GM18951 (cell line): ENCODE measurements around the gene HMX1.

Source experiments
- POLR2A ChIP-seq: IDR thresholded peaks from 4 replicates; pipeline ENCODE4 v1.6.1; 2011; ENCODE audit warnings: mild to moderate bottlenecking; ENCODE audit not compliant: insufficient read length, insufficient read depth; ENCODE audit errors: extremely low read depth
- in situ Hi-C: fragments of 300-500 bp; cut with MboI; formaldehyde crosslinking; loops from one replicate; pipeline ENCODE4 v1.12.0; 2022; ENCODE audit warnings: low sequenced_read_pairs, mixed read lengths, inconsistent platforms; ENCODE audit not compliant: unreplicated experiment

HMX1 gene

GRCh38 chr4:8913858-8914460 is 42.3 kb upstream of the HMX1 start:
- no peak for TF ChIP-seq POLR2A
- in situ Hi-C loops: no loop called here

- in situ Hi-C loops: no loop called here
- TF ChIP-seq POLR2A: no peak
Measured at GRCh38 chr4:8913121-8913857, 41.6 kb upstream of the HMX1 start.

- in situ Hi-C loops: no loop called here
- TF ChIP-seq POLR2A: no peak
Measured at GRCh38 chr4:8912506-8912905, 40.9 kb upstream of the HMX1 start.

GRCh38 chr4:8912089-8912455 is 40.4 kb upstream of the HMX1 start:
- in situ Hi-C loops: no loop called here
- no peak for TF ChIP-seq POLR2A

GRCh38 chr4:8911316-8912088 is 39.9 kb upstream of the HMX1 start:
- in situ Hi-C loops: no loop called here
- TF ChIP-seq POLR2A: no peak

GRCh38 chr4:8910822-8911315 is 39.2 kb upstream of the HMX1 start:
- in situ Hi-C loops: no loop called here
- TF ChIP-seq POLR2A: no peak

- in situ Hi-C loops: no loop called here
- no peak for TF ChIP-seq POLR2A
Measured at GRCh38 chr4:8910100-8910821, 38.6 kb upstream of the HMX1 start.

GRCh38 chr4:8909548-8909947 is 37.9 kb upstream of the HMX1 start:
- no peak for TF ChIP-seq POLR2A
- in situ Hi-C loops: no loop called here

- no peak for TF ChIP-seq POLR2A
- in situ Hi-C loops: no loop called here
Measured at GRCh38 chr4:8908206-8908893, 36.7 kb upstream of the HMX1 start.

- in situ Hi-C loops: no loop called here
Measured at GRCh38 chr4:8907596-8908205, 36.1 kb upstream of the HMX1 start.

GRCh38 chr4:8906991-8907595 is 35.5 kb upstream of the HMX1 start:
- in situ Hi-C loops: no loop called here
- TF ChIP-seq POLR2A: no peak

More at GRCh38 chr4:8907596-8908205, 36.1 kb upstream of the HMX1 start:
- no peak for TF ChIP-seq POLR2A

- in situ Hi-C loops: no loop called here
- TF ChIP-seq POLR2A: no peak
Measured at GRCh38 chr4:8906668-8906970, 35.0 kb upstream of the HMX1 start.
